NCI-H187 treated with DMSO at 0.1 percent for 48 hours (cell line): ENCODE data around the gene CD79A.
"Not testable (repeated sequence)": the region's sequence is repeated elsewhere in the genome, so short reads cannot be mapped to it uniquely, and the experiment has no call there.

Experiments
- DNase-seq: peaks from one replicate; lab custom pipeline; 2025; lab: John Stamatoyannopoulos, UW

The CD79A gene

DNA sequence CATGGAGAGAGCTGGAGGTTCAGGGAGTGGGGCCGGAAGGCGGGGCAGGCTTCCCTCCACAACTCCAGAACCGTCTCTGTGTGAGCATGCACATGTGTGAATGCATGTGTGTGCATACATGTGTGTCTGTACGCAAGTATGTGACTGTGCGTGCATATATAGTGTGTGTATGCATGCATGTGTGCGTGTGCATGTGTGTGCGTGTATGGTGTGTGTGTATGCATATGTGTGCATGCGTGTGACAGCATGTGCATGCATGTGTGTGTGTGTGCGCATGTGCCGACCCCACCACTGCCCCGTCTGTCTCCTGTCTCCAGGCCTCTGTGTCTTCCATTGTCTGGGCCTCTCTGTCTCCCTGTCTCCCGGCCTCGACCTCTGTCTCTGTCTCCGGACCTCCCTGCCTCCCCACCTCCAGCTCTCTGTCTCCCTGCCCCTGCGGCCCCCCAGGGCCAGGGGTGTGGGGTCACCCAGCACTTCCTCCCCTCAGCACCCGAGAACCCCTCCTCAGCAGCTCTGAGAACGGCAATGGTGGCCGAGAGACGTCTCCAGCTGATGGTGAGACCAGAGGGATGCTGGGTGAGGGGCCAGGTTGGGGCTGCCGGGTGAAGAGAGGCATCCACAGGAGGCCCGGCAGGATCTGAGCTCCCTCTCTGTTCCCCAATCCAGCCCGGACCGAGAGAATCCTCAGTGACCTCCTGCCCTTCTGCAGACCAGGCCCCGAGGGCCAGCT is 28.4 kb downstream of the CD79A start:
- no peak for DNase-seq

DNA sequence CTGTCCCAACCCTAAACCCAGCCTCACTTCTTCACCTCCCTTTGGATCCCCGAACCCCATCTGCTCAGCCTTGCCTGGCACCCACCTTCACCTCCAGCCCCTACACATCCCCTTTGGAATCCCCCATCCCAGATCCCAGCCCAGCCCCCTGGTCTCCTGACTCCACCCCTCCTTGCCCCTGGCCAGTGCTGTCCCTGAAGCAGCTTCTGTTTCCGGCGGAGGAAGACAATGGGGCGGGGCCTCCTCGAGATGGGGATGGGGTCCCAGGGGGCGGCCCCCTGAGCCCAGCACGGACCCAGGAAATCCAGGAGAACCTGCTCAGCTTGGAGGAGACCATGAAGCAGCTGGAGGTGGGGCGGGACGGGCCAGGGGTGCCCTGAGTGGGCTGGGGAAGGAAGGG is 29.2 kb downstream of the CD79A start:
- DNase-seq, result no peak

DNA sequence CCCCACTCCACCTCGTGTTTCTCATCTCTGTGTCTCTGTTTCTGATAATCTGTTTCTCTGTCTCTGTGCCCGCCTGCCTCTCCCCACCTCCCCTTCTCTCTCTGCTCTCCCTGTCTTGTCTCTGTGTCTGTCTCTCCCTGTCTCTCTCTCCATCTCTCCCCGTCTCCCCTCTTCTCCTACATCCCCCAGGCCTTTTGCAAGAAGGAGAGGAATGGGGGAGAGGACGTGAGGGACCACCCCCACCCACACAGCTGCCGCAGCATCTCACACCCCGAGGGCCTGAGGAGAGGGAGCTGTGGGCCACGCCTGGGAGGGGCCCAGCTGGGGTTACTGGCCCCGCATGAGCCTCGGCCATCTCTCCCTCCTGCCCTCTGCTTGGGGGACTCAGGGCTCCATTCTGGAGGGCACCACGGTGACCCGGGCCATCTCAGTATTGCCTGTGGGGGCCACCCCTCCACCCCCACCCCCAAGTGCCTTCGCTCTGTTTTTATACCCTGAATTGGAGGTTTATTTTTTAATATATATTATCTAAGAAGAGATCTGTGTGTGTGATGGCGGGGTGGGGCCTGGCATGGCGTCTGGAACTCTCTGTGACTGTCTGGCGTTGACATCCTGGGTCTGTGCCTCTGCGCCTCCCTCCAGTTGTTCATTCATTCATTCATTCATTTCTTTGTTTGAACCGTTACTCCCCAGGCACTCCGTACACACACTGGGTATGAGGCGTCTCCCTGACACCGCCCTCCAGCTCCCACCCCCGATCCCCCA is 30.0 kb downstream of the CD79A start:
- no peak for DNase-seq

GRCh38 chr19:41907994-41908615 is 31.0 kb downstream of the CD79A start:
- DNase-seq, result no peak

- DNase-seq, result no peak
Measured at GRCh38 chr19:41908724-41909464, 31.8 kb downstream of the CD79A start.

- no peak for DNase-seq
Measured at GRCh38 chr19:41909706-41910105, 32.6 kb downstream of the CD79A start.

DNA sequence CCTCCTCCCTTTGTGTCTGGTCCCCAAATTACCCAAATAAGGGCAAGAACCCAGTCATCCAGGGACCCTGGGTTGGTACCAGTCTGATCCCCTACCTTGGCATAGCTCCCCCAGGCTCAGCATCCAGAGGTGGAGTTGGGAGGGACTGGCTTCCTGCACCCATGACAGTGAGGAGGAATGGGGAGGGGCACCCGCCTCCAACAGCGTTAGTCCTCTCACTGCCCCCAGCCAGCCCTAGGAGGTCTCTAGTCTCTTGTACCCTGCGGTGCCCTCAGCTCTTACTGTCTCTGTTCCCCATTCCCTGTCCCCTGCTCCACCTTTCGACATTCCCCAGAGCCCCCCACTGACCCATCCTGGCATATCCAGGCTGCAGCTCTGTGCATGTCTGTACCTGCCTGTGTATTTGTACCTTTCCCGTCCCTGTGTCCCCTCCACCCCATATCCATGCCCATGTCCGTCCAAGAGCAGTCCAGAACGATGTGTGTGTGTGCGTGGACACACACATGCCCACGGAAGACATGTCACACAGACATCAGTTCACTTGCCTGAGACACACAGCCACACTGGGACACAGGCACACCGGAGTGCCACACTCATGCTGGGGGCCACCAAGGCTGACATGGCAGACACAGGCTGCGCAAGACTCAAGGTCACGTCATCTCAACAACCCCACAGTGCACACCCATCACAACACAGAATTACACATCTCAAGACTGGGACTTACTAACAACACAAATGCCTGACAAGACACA is 33.3 kb downstream of the CD79A start:
- no peak for DNase-seq

- no peak for DNase-seq
Measured at GRCh38 chr19:41910992-41911888, 34.2 kb downstream of the CD79A start.

DNA sequence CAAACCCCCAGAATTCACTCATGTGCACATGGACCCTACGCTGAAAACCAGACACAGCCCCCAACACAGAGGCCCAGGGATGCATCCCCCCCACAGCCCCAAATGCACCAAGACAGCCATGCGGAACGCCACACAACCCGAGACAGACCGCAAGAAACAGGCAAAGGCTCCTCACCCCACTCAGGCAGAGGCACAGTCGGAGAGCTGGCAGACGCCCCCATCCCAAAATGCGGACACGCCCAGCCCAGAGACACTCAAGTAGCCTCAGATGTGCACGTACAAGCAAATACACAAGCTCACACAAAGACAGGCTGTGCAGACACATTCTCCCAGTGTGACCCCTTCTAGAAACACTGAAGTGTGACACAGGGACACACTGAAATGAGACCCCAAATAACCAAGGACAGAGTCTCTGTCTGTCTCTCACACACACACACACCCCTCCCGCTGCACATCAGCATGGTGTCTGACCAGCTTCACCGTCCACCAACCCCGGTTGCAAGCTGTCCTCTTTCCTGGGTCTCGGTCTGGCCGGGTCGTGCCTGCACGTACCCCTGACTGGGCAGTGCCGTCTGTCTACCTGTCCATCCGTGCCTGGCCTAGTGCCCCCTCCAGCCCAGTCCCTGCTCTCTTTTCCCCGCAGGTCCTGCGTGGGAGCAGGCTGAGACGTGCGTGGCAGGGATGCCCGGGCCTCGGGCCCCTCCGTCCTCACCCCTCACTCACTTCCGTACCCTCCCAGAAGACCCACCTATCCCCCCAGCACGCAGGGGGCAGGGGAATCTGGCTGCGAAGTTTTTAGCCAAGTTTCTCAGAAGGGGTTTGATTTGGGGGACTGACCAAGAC is 35.0 kb downstream of the CD79A start:
- DNase-seq, result no peak

GRCh38 chr19:41912899-41913537 is 35.9 kb downstream of the CD79A start:
- no peak for DNase-seq

DNA sequence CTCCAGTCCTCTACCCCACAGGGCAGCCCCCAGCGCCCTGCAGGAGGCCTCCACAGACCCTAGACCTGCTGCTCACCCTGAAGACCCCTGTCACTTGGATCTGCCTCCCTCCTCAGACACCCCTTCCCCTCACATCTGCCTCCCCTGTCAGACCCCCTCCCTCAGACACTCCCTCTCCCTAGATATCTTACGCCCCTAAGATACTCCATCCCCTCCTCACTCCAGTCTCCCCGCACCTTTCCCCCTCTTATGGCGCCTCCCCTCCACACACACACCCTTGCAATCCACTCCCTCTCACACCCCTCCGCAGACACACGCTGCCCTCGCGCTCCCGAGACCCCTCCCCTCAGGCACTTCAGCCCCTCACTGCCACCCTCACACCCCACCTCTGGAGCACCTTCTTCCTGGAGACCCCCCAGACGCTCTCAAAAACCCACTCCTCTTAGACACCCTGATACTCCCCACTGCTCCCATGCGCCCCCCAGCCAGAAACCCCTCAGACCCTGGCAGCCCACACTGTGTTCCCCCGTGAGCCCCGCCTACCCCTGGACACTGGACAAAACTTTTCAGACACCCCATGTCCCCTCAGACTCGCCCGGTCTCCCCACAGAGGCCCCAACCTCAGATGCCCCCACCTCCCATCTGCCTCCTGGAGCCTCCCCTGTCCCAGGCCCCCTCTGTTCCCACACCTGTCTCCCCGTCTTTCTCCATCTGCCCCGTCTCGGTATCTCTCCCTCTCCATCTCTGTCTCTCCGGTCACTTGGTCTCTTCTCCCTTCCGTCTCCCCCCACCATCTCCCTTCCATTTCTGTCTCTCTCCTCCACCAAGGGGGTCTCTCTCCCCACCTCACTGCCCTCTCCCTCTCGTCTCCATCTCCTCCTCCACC is 36.7 kb downstream of the CD79A start:
- DNase-seq, result no peak

DNA sequence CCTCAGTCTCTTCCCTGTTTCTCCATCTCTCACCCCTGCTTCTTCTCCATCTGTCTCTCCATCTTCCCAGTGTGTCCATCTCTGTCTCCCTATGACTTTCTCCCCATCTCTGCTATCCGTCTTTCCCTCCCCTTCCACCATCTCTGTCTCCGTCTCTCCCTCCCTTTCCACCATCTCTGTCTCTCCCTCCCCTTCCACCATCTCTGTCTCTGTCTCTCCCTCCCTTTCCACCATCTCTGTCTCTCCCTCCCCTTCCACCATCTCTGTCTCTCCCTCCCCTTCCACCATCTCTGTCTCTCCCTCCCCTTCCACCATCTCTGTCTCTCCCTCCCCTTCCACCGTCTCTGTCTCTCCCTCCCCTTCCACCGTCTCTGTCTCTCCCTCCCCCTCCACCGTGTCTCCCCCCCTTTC is 37.4 kb downstream of the CD79A start:
- not testable (repeated sequence) for DNase-seq

- DNase-seq, result no peak
Measured at GRCh38 chr19:41915021-41915775, 38.1 kb downstream of the CD79A start.

- no peak for DNase-seq
Measured at GRCh38 chr19:41915776-41916414, 38.8 kb downstream of the CD79A start.

GRCh38 chr19:41917676-41918075 is 40.6 kb downstream of the CD79A start:
- DNase-seq, result no peak

- no peak for DNase-seq
Measured at GRCh38 chr19:41918095-41918494, 41.0 kb downstream of the CD79A start.
